Activated CD4-positive, CD25-positive, alpha-beta regulatory T cell (primary cell): ENCODE results near the gene MEF2B.
"Not testable (repeated sequence)": the region's sequence is repeated elsewhere in the genome, so short reads cannot be mapped to it uniquely, and the experiment has no call there.

Source experiments
- DNase-seq, 4 experiments: peaks; one replicate each; lab custom pipeline; 2025; lab: John Stamatoyannopoulos, UW

Gene MEF2B

GRCh38 chr19:19155495-19156219 lies 14.4 kb downstream of the MEF2B start:
- no peak for DNase-seq

GRCh38 chr19:19154768-19155494 lies 15.1 kb downstream of the MEF2B start:
- no peak for DNase-seq

GRCh38 chr19:19152668-19153384 lies 17.2 kb downstream of the MEF2B start:
- no peak for DNase-seq

- no peak for DNase-seq
These were observed 18.6 kb downstream of the MEF2B start for GRCh38 chr19:19151418-19151817.

- DNase-seq = no peak
These were observed 20.6 kb downstream of the MEF2B start for GRCh38 chr19:19149435-19149834.

DNA sequence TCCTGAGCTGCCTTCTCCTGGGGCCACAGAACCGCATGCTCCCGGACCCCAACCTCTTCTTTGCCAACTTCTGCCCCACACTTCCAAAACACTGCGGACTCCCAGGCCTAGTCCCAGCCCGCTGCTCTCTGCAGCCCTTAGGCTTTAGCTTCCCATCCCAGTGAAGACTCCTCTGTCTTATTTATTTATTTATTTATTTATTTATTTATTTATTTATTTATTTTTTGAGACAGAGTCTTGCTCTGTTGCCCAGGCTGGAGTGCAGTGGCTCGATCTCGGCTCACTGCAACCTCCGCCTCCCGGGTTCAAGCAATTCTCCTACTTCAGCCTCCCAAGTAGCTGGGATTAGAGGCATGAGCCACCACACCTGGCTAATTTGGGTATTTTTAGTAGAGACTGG lies 21.6 kb downstream of the MEF2B start:
- not testable (repeated sequence) for DNase-seq

- DNase-seq = no peak
These were observed 22.7 kb downstream of the MEF2B start for GRCh38 chr19:19147344-19147743.

DNA sequence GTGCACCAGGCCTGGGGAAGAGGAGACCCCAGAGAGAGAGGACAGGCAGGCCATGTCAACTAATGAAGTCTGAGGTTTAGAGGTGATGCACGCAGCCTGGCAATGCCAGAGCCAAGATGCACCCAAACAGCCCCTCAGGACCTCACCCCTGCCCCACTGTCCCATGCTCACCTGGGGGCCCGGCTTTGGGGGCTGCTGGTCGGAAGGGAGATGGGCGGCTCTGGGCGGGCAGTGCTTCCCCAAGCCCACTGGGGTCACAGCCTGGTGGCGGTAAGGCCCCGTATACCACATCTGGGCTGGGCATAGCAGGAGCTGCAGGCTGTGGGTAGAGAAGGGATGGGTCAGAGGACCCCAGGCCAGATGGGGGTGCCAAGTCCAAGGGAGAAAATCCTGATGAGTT lies 23.2 kb downstream of the MEF2B start:
- DNase-seq = no peak

GRCh38 chr19:19145684-19146608 lies 24.1 kb downstream of the MEF2B start:
- DNase-seq = peak; percentile 63 to 93 (median 80)

- DNase-seq = no peak
These were observed 24.8 kb downstream of the MEF2B start for GRCh38 chr19:19145281-19145680.

GRCh38 chr19:19142347-19142746 lies 27.7 kb downstream of the MEF2B start:
- no peak for DNase-seq

DNA sequence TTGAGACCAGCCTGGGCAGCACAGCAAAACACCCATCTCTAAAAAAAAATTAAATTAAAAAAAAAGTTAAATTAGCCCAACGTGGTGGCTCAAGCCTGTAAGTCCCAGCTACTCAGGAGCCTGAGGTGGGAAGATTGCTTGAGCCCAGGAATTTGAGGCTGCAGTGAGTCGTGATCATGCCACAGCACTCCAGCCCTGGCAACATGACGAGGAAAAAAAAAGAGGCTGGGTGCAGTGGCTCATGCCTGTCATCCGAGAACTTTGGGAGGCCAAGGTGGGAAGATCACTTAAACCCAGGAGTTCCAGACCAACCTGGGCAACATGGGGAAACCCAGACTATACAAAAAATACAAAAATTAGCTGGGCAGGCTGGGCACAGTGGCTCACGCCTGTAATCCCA lies 29.6 kb downstream of the MEF2B start:
- DNase-seq = no peak

- no peak for DNase-seq
These were observed 30.2 kb downstream of the MEF2B start for GRCh38 chr19:19139876-19140229.

DNA sequence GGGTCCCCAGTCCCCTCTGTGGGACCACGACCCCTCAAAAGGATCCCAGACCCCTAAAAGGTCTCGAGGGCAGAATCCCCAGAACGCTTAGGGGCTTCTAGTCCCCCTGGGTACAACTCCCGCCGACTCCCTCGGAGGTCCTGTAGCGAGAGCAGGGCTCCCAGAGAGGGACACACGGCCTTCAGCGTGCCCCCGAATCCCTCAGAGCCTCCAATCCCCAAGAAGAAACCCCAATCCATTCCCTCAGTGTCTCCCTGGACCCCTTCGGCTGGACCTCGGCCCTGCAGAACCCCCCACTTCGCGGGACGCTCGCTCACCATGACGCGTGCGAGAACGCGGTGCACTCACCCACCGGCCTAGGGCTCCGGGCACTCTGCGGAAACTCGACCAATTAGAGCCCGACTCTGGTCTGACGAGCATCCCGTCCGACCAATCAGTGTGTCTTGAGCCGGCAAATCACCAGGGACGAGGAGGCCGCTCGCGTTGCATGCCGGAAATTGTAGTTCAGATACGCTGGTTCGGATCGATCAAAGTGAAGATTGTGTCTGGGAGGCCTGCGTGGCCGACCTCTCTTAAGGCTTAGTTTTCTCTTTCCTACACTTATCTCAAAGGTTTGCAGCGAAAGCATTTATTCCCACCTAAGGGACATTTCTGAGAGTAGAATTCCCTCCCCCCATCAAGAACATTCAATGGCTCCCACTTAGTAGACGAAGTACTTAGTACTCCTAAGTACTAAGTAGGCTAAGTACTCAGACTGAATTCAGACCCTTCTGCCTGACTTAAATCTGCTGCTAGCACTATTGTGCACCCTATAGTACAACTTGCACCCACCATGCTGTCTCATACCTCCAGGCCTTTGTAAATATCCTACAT lies 31.7 kb downstream of the MEF2B start, which contains the start of gene TMEM161A:
TSS of gene TMEM161A (minus strand) at position 370 of the 873 bp plus-strand sequence. CDS start at position 320, 50 bp downstream.
- peak; percentile 85 to 91 (median 88) for DNase-seq

GRCh38 chr19:19137556-19138108 lies 32.4 kb downstream of the MEF2B start:
- no peak for DNase-seq

- not testable (repeated sequence) for DNase-seq
These were observed 34.4 kb downstream of the MEF2B start for GRCh38 chr19:19135713-19136112.

GRCh38 chr19:19134687-19135158 lies 35.3 kb downstream of the MEF2B start:
- DNase-seq = no peak

- DNase-seq = no peak
These were observed 36.1 kb downstream of the MEF2B start for GRCh38 chr19:19133985-19134384.

GRCh38 chr19:19132912-19133311 lies 37.2 kb downstream of the MEF2B start:
- no peak for DNase-seq

DNA sequence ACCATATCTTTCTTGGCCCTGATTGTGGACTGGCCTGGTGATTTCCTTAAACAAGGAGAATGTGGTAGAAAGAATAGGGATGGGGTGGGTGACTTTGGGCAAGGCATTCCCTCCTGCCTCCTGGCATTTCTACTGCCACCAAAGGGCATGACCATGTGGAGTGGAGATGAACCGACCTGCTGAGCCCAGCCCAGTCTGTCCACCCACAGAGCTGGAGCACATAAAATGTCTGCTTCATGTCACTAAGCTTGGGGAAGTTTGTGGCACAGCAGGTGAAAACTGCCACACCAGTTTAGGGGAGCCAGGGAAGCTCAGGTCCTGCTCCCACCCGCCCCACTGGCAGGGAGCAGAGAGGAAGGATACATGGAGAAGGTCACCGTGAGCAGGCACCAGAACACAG lies 38.1 kb downstream of the MEF2B start:
- no peak for DNase-seq
